SK-MEL-5 (cell line): ENCODE measurements around the gene FDCSP. TPM values are rescaled to one million over a fixed set of nuclear protein-coding genes. Genes with fewer than 3 reads are reported as not detected.
"Not testable (repeated sequence)": the region's sequence is repeated elsewhere in the genome, so short reads cannot be mapped to it uniquely, and the experiment has no call there.

Source experiments
- DNase-seq: peaks from one replicate; pipeline ENCODE4 v3.0.0-alpha.2; 2016; ENCODE audit warnings: low read depth, low spot score
- in situ Hi-C: cut with HindIII; loops from 2 replicates; pipeline ENCODE4 v1.10.0; 2016; ENCODE audit warnings: low sequenced_read_pairs, high pct_unique_total_duplicates, low pct_unique_long_range_greater_than_20kb
- polyA plus RNA-seq, 2 experiments: library from polyadenylated mRNA; depleted of rRNA; stranded (reverse); fragments of >200 nt; gene quantifications; 2 replicates each; pipeline ENCODE4 v1.2.3, GENCODE V29; 2015
- total RNA-seq: library from RNA; depleted of rRNA; stranded (reverse); fragments of >200 nt; shearing (Covaris generic); gene quantifications from 2 replicates; pipeline ENCODE4 v1.2.3, GENCODE V29; 2014; rRNA removed

FDCSP gene
- not detected in 2 replicates for total RNA-seq
- polyA plus RNA-seq (2015; cell fraction: cytosol; rRNA removed) = not detected in 2 replicates
- not detected in 2 replicates for polyA plus RNA-seq (2015; cell fraction: nucleus; rRNA removed)

DNA sequence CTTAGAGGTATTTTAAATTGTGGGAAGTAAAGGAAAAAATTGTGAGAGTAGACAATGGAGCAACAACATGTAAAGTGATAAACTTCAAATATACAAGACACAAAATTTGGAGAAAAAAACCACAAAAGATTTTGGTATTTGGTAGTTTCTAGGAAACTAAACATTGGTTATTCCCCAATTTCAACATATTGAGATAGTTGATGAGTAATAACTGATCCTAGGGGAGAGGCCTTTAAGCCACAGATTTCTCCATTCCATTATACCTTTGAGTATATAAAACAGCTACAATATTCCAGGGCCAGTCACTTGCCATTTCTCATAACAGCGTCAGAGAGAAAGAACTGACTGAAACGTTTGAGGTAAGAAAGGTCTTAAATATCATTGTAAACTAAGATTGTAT is at the start of gene FDCSP:
Gene FDCSP, plus strand, starts transcription at position 301 of the 400 bp plus-strand sequence. CDS start 5,071 bp downstream, outside the sequence.
- in situ Hi-C loops = no loop called here
- DNase-seq = no peak

GRCh38 chr4:70177090-70177489 is 48.8 kb upstream of the FDCSP start:
- in situ Hi-C loops = no loop called here
- no peak for DNase-seq

DNA sequence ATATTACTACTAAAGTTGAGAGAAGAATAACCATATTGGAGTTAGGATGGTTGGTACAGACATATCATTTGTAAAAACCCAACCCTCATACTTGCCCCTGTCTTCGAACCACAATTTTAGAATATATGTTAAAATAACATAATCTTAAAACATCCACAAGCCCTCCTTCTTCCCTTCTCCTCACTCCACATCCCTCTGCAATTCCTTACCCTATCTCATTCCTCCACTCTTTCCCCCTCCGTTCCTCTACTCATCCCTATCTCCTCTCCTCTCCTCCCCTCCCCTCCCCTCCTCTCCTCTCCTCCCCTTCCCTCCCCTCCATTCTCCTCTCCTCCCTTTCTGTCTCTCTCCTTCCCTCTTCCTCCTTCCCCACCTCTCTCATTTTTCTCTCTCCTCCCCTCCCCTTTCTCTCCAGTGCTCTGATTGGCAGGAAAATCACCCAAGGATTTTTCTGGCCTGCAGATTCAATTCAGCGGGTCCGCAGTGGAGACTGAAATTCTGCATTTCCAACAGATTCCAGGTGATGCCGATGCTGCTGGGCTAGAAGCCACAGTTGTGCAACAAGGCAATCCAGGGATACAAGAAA is 47.8 kb upstream of the FDCSP start:
- in situ Hi-C loops = no loop called here
- no peak for DNase-seq

DNA sequence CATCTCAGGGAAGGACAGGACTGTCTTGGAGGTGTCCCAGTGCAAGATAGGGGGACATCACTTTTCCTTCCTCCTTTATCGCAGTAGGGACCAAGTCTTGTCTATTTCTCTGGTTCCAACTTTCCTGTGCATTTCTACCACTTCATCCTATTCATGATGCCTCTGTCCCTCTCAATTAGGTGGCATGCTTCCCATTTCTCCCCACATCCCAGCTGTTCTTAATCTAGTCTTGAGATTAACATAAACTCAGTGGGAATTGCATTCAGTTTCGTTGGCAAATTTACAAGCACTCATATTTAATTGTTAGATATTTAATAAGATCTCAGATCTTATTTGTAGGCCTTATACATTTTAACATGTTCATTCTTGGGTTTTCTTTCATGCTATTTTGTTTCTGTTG is 46.1 kb upstream of the FDCSP start:
- in situ Hi-C loops = no loop called here
- no peak for DNase-seq

GRCh38 chr4:70181864-70182263 is 44.1 kb upstream of the FDCSP start:
- in situ Hi-C loops = no loop called here

DNA sequence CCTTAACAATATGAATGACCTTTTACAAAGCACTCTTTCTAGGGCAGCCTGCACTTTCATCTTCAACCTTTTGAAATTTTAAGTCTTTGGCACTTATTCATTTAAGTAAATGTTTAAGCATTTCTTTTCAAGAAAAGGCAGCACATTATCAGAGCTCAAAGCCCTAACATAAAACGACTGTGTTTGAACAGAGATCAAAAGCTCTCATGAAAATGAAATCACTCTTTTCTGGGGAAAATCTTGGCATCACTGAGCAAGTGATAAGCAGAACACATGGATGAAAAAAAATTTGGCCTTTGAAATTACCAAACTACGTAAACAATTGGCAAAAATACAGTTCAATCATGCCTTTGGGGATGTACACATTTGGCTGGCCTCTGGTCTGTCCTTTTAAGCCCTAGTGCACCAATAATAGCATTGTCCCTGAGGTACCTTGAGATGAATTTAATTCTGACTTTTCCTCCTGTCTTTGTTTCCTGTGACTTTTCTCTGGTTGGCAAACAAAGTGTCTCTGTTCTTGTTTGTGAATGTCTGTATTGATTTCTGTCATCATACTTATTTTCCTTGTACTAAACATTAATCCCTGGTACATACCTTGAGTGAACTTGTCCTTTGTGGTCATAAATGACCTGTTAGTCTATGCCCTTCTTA is 43.3 kb upstream of the FDCSP start:
- in situ Hi-C loops = no loop called here
- peak; percentile 93 for DNase-seq

More at GRCh38 chr4:70181864-70182263, 44.1 kb upstream of the FDCSP start:
- no peak for DNase-seq

DNA sequence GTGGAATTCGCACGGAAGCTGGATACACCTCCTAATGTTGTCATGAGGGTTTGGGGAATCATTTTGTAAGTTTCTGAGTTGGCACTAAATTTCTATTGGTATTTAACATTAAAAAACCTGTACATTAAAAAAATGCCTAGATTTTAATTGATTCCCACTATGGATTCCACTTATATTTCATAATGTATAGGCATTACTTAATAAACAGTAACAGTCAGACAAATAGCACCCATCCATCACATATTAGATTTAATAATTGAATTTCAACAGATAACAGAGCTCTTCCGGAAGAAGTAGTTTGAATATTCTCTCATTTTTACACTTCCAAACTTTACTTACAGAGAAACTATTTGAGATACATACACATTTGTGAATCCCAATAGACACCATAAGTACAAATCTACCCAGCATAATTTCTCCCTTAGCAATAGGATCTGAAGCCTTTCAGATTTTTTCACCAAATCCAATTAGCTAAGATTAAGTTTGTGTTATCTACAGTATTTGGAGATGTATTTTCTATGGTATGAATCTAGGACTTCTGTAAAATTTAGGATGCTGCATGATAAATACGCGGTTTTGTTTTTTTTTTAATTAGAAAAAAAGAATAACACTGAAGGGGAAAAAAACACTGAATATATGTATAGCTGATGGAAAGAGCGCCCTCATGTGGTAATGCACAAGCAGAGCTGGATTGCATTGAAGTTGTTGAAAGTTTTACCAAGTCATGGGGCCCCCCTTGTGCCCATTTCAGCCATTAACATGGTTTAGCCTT is 42.6 kb upstream of the FDCSP start:
- DNase-seq = peak; percentile 89
- in situ Hi-C loops = no loop called here

DNA sequence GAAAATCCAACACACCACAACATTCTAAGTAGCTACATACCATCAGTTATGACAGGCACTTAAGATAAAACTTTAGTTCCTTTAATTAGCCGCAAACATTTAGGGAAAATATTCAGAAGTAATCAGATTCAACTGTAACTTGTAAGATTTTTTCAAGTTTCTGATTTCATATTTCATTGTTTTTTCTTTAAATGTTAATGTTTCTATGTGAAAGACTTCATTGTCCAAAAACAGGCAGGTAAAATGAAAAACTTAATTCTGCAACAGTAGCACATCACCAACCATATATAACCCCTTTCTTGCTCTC is 42.0 kb upstream of the FDCSP start:
- in situ Hi-C loops = no loop called here
- DNase-seq = no peak

DNA sequence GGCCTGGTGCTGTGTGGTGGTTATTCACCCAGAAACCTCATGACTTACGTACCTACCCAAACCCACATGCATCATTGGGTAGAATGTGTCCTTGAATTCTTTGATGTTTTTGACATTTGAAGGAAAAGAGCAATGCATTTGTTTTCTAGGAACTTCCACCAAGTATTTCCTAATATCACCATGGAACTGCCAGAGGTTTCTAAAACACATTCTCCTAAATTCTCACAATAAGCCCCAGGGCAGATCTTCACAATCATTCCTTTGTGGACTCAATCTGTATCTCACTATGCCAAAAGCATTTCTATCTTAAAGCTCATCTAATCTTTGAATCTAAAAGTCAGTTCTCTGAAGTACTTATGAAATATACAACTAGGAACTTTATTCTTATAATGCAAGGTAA is 38.7 kb upstream of the FDCSP start:
- peak; percentile 96 for DNase-seq
- in situ Hi-C loops = no loop called here

DNA sequence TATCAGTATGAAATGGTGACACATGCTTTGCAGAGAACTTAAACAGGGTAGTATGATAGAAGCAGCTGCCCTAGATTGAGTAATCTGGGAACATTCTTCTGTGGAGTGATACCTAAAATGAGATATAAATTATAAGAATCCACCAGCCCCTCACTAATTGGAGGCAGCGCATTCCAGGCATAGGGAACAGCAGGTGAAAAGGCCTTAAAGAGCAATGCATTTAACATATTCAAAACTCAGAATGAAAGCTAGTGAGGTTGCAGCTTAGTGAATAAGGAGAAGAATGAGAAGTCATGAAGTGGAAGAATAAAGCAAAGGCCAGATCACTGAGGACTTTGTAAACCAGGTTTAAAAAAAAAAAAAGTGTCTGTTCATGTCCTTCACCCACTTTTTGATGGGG is 35.3 kb upstream of the FDCSP start:
- no peak for DNase-seq
- in situ Hi-C loops = no loop called here

- in situ Hi-C loops = no loop called here
- no peak for DNase-seq
These were observed 34.3 kb upstream of the FDCSP start for GRCh38 chr4:70191647-70192046.

DNA sequence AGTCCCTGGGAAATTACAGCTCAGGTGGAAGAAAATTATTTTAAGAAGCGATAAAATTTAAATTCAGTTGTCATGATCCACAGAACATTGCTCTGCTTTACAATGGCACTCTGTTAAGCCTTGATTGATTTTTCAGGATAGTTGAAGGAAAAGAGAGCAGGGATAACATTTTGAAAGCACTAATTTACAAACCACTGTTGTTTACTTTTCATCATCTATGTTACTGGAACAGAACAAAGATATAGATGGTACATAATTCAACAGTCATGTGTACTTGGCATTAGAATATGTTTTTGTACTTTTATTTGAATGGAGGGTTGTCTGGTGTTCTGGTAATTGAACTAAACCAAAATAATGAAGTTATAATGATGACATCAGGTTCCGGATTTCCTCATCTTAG is 33.0 kb upstream of the FDCSP start:
- in situ Hi-C loops = no loop called here

DNA sequence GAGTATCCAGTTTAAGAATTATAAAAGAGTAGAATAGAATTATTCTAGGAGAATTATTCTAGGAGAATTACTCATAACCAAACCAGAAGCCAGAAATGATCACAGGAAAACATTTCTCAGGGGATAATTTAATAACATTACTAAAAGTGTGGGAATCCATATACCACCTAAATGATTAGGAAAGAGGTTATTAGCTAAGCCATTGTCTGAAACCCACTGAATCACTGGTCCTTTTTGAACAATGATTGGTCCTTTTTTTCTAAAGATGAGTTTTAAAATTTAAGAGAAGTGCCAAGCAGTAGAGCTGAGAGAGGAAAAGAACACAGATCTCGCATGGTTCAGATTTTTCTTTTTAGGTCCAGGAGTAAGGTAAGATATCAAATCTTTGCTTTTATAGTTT is 30.5 kb upstream of the FDCSP start, which contains the start of gene ODAM:
Gene ODAM, plus strand, starts transcription at position 301 of the 400 bp plus-strand sequence. CDS start 819 bp downstream, outside the sequence.
- in situ Hi-C loops = no loop called here
- no peak for DNase-seq

More for the DNA sequence above, 33.0 kb upstream of the FDCSP start:
- DNase-seq = peak; percentile 42

- in situ Hi-C loops = no loop called here
- no peak for DNase-seq
These were observed 29.1 kb upstream of the FDCSP start for GRCh38 chr4:70196857-70197256.

DNA sequence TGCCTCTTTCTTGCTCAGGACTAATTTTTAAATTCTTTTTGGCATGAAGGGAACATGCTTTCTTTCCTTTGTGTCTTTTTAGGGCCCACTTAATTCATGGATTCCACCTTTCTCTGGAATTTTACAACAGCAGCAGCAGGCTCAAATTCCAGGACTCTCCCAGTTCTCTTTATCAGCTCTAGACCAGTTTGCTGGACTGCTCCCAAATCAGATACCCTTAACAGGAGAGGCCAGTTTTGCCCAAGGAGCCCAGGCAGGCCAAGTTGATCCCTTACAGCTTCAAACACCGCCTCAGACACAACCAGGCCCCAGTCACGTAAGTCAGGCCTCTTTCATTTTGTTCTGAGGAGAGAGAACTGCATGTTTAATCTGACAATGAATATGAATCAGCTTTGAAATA is 28.1 kb upstream of the FDCSP start:
- DNase-seq = no peak
- in situ Hi-C loops = no loop called here

GRCh38 chr4:70203601-70204000 is 22.3 kb upstream of the FDCSP start:
- in situ Hi-C loops = no loop called here
- DNase-seq = no peak

- in situ Hi-C loops = not testable (repeated sequence)
These were observed 13.2 kb upstream of the FDCSP start for GRCh38 chr4:70212752-70213151.

GRCh38 chr4:70216109-70216508 is 9.8 kb upstream of the FDCSP start:
- in situ Hi-C loops, DNase-seq: not testable (repeated sequence)

More at GRCh38 chr4:70212752-70213151, 13.2 kb upstream of the FDCSP start:
- not testable (repeated sequence) for DNase-seq
